GM18951 (cell line): ENCODE data around the gene TMTC1.

Source experiments
- POLR2A ChIP-seq: IDR thresholded peaks from 4 replicates; pipeline ENCODE4 v1.6.1; 2011; ENCODE audit warnings: mild to moderate bottlenecking; ENCODE audit not compliant: insufficient read length, insufficient read depth; ENCODE audit errors: extremely low read depth
- in situ Hi-C: fragments of 300-500 bp; cut with MboI; formaldehyde crosslinking; loops from one replicate; pipeline ENCODE4 v1.12.0; 2022; ENCODE audit warnings: low sequenced_read_pairs, mixed read lengths, inconsistent platforms; ENCODE audit not compliant: unreplicated experiment

The TMTC1 gene

GRCh38 chr12:29726741-29727348, 56.9 kb downstream of the TMTC1 start:
- in situ Hi-C loops = no loop called here
- TF ChIP-seq POLR2A = no peak

- no peak for TF ChIP-seq POLR2A
- in situ Hi-C loops = no loop called here
Observed at GRCh38 chr12:29726321-29726692, 57.4 kb downstream of the TMTC1 start.

GRCh38 chr12:29725587-29726320, 58.0 kb downstream of the TMTC1 start:
- in situ Hi-C loops = no loop called here

GRCh38 chr12:29722164-29722563, 61.6 kb downstream of the TMTC1 start:
- no peak for TF ChIP-seq POLR2A
- in situ Hi-C loops = no loop called here

More at GRCh38 chr12:29725587-29726320, 58.0 kb downstream of the TMTC1 start:
- TF ChIP-seq POLR2A = no peak

- in situ Hi-C loops = no loop called here
- no peak for TF ChIP-seq POLR2A
Observed at GRCh38 chr12:29719381-29719780, 64.4 kb downstream of the TMTC1 start.

GRCh38 chr12:29717540-29718100, 66.1 kb downstream of the TMTC1 start:
- no peak for TF ChIP-seq POLR2A
- in situ Hi-C loops = no loop called here

- in situ Hi-C loops = no loop called here
- TF ChIP-seq POLR2A = no peak
Observed at GRCh38 chr12:29714966-29715365, 68.8 kb downstream of the TMTC1 start.

GRCh38 chr12:29713729-29714128, 70.0 kb downstream of the TMTC1 start:
- no peak for TF ChIP-seq POLR2A
- in situ Hi-C loops = no loop called here

GRCh38 chr12:29711381-29711780, 72.4 kb downstream of the TMTC1 start:
- TF ChIP-seq POLR2A = no peak
- in situ Hi-C loops = no loop called here

- in situ Hi-C loops = no loop called here
Observed at GRCh38 chr12:29710104-29710503, 73.6 kb downstream of the TMTC1 start.

GRCh38 chr12:29709496-29710040, 74.2 kb downstream of the TMTC1 start:
- in situ Hi-C loops = no loop called here
- no peak for TF ChIP-seq POLR2A

More at GRCh38 chr12:29710104-29710503, 73.6 kb downstream of the TMTC1 start:
- TF ChIP-seq POLR2A = no peak

GRCh38 chr12:29709054-29709453, 74.7 kb downstream of the TMTC1 start:
- in situ Hi-C loops = no loop called here
- no peak for TF ChIP-seq POLR2A

- in situ Hi-C loops = no loop called here
Observed at GRCh38 chr12:29707846-29708245, 75.9 kb downstream of the TMTC1 start.

GRCh38 chr12:29706311-29706710, 77.4 kb downstream of the TMTC1 start:
- in situ Hi-C loops = no loop called here
- TF ChIP-seq POLR2A = no peak

More at GRCh38 chr12:29707846-29708245, 75.9 kb downstream of the TMTC1 start:
- no peak for TF ChIP-seq POLR2A
